GM06990 (cell line): Measurements from ENCODE around the gene COL3A1.

ENCODE experiments used
- DNase-seq: peaks from one replicate; pipeline ENCODE4 v3.0.0-alpha.2; 2011; ENCODE audit not compliant: insufficient read length; ENCODE audit errors: extremely low read depth
- H3K27me3 ChIP-seq: replicated peaks from 2 replicates; pipeline ENCODE4 v1.6.0; 2011; ENCODE audit warnings: low read length; ENCODE audit not compliant: control insufficient read depth, insufficient read depth
- H3K36me3 ChIP-seq: 2 replicates; pipeline ENCODE4 v1.5.1; 2011; ENCODE audit warnings: low read length; ENCODE audit not compliant: control insufficient read depth, insufficient read depth
- H3K4me3 ChIP-seq: replicated peaks from 2 replicates; pipeline ENCODE4 v1.5.1; 2011; ENCODE audit warnings: low read depth, mild to moderate bottlenecking, control low read depth, low read length
- TF ChIP-seq, protein P1 (sequence below): IDR thresholded peaks from 2 replicates; pipeline ENCODE4 v1.5.1; 2011; ENCODE audit warnings: low read length, control low read depth, mild to moderate bottlenecking, inconsistent platforms; ENCODE audit not compliant: insufficient read depth, poor library complexity, severe bottlenecking

Gene COL3A1

DNA sequence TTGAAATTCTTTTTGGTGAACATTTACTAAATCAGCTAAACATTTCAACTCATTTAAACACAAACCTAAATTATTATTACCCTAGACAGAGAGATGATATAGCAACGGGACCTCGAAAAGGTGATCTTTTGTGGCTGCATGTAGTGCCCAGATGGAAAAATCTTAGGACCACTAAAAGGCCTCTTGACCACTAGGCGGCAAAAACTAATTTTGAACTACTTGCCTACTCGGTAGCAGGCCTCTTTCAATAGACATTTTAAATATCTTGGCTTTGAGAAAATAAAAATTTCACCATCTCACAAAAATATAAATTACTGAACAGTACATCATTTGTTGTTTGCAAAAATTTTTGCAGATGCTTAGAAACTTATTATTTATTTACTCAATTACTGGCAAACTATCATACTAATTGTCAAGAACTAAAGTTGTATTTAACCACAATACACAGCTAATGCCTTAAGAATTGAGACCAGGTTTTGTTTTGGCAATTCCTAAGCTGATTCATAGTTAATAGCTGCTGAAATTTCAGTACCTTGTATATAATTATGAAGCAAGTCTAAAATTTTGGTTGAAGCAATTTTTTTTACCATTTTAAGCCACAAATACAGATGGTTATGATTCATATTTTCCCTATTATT, 9.4 kb downstream of the COL3A1 start:
- H3K27me3 ChIP-seq: no peaks in the 10 kb centered on the region
- no peak overlapping the region for H3K4me3 ChIP-seq
- TF ChIP-seq, protein P1, sequence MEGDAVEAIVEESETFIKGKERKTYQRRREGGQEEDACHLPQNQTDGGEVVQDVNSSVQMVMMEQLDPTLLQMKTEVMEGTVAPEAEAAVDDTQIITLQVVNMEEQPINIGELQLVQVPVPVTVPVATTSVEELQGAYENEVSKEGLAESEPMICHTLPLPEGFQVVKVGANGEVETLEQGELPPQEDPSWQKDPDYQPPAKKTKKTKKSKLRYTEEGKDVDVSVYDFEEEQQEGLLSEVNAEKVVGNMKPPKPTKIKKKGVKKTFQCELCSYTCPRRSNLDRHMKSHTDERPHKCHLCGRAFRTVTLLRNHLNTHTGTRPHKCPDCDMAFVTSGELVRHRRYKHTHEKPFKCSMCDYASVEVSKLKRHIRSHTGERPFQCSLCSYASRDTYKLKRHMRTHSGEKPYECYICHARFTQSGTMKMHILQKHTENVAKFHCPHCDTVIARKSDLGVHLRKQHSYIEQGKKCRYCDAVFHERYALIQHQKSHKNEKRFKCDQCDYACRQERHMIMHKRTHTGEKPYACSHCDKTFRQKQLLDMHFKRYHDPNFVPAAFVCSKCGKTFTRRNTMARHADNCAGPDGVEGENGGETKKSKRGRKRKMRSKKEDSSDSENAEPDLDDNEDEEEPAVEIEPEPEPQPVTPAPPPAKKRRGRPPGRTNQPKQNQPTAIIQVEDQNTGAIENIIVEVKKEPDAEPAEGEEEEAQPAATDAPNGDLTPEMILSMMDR: peak; percentile 62
- DNase-seq: no peak
- H3K36me3 ChIP-seq: no peaks in the 10 kb centered on the region

DNA sequence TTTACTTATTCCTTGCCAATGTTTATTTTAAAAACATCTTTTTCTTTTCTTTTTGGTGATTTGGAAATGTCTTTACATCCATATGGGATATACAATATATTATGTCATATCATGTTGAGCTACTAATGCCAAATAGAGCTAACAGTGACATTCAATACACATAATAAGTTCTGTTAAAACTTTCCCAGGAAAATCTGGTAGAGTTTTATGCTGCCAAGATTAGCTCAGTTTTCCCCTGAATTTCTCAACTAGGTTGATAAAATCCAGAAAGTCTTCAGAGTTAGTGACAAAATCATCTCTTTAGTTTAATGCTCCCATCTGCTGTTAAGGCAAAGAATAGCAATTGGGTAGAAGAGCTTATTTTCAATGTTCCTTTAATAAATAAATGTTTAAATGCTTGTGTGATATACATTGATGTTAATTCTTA, 9.9 kb downstream of the COL3A1 start:
- no peaks in the 10 kb centered on the region for H3K36me3 ChIP-seq
- TF ChIP-seq, protein P1: no peak
- DNase-seq: no peak
- H3K27me3 ChIP-seq: no peaks in the 10 kb centered on the region
- no peak overlapping the region for H3K4me3 ChIP-seq

DNA sequence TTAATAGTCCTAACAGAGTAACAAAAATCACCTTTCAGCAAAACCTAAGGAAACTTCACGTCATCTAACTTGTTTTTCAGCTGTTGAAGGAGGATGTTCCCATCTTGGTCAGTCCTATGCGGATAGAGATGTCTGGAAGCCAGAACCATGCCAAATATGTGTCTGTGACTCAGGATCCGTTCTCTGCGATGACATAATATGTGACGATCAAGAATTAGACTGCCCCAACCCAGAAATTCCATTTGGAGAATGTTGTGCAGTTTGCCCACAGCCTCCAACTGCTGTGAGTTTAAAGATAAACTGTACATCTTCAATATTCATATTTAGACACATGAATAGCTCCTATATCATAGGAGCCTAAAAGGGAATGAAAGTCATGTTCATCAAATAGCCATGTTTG, 10.5 kb downstream of the COL3A1 start:
- H3K4me3 ChIP-seq: no peak overlapping the region
- no peaks in the 10 kb centered on the region for H3K36me3 ChIP-seq
- no peak for DNase-seq
- no peaks in the 10 kb centered on the region for H3K27me3 ChIP-seq
- TF ChIP-seq, protein P1: no peak

DNA sequence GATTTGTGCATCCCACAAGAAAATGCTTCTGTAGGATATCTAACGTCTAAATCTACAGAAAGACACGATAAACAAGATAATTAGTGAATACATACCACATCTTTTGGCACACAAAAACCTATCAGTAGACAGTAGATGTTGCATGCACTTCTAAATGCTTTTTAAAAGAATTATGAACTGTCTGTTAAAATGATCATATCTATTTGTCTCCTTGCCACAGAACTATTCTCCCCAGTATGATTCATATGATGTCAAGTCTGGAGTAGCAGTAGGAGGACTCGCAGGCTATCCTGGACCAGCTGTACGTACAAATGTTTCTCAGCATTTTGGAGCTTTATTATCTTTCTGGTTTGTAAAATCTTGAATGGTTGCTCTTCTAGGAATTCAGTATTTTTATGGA, 12.7 kb downstream of the COL3A1 start:
- no peak overlapping the region for H3K4me3 ChIP-seq
- DNase-seq: no peak
- no peaks in the 10 kb centered on the region for H3K36me3 ChIP-seq
- TF ChIP-seq, protein P1: no peak
- no peaks in the 10 kb centered on the region for H3K27me3 ChIP-seq

DNA sequence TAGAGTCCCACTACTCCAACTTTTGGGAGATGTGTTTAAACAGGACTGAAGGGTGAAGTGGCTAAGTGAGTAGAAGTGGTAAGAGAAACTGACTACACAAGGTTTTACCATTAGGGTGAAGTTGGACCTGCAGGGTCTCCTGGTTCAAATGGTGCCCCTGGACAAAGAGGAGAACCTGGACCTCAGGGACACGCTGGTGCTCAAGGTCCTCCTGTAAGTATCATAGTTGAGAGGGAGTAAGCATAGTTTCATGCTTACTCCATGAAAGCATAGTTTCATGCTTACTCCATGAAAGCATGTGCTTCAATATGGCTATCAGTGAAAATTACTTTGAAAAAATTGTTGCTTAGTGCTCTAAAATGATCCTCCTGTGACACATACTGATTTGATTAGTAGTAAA, 19.1 kb downstream of the COL3A1 start:
- Histone ChIP-seq H3K27me3 (no peaks in the 10 kb centered on the region), H3K36me3 (no peaks in the 10 kb centered on the region), H3K4me3 (no peak overlapping the region)
- no peak for DNase-seq
- TF ChIP-seq, protein P1: no peak

DNA sequence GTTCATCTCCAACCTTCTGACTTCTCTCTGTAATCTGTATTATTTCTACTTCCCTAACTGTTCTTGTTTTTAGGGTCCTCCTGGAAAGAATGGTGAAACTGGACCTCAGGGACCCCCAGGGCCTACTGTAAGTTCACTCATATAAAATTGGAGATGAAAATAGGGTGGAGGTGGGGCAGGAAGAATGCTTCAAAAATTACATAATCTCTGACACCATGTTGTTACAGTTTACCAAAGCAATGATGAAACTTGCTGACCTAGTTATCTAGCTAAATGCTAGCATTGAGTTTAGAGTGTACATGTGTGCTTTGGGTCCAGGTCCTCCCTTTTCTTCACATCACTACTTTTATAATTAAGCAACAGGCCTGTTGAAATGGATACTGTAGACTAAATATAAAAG, 23.1 kb downstream of the COL3A1 start:
- Histone ChIP-seq H3K27me3 (no peaks in the 10 kb centered on the region), H3K4me3 (no peak overlapping the region), H3K36me3 (no peaks in the 10 kb centered on the region)
- TF ChIP-seq, protein P1: no peak
- DNase-seq: no peak
